SJSA1 (cell line): ENCODE data around the gene BPIFB6. TPM values are rescaled to one million over a fixed set of nuclear protein-coding genes. Genes with fewer than 3 reads are reported as not detected.

Source experiments
- DNase-seq, 2 experiments: peaks; one replicate each; pipeline ENCODE4 v3.0.0-alpha.2; 2015 to 2020; ENCODE audit warnings: low spot score in 2 of 2, low read depth in 1 of 2
- H3K27ac ChIP-seq: fragments of 250-450 bp; sonication (Bioruptor Pico); 2 replicates; pipeline ENCODE4 v1.5.1; 2020; ENCODE audit warnings: mild to moderate bottlenecking, moderate library complexity
- H3K27me3 ChIP-seq: fragments of 250-450 bp; sonication (Bioruptor Pico); replicated peaks from 2 replicates; pipeline ENCODE4 v1.5.1; 2020; ENCODE audit warnings: mild to moderate bottlenecking, moderate library complexity
- H3K36me3 ChIP-seq: fragments of 250-450 bp; sonication (Bioruptor Pico); 2 replicates; pipeline ENCODE4 v1.5.1; 2020; ENCODE audit warnings: mild to moderate bottlenecking
- H3K4me1 ChIP-seq: fragments of 250-450 bp; sonication (Bioruptor Pico); replicated peaks from 2 replicates; pipeline ENCODE4 v1.6.1; 2021; ENCODE audit warnings: mild to moderate bottlenecking
- H3K4me3 ChIP-seq: fragments of 250-450 bp; sonication (Bioruptor Pico); 2 replicates; pipeline ENCODE4 v1.5.1; 2020; ENCODE audit warnings: mild to moderate bottlenecking
- H3K9me3 ChIP-seq: fragments of 250-450 bp; sonication (Bioruptor Pico); replicated peaks from 2 replicates; pipeline ENCODE4 v1.5.1; 2020; ENCODE audit warnings: mild to moderate bottlenecking
- total RNA-seq: library from RNA; depleted of rRNA; stranded (reverse); fragments of >200 nt; shearing (Covaris generic); gene quantifications from 2 replicates; pipeline ENCODE4 v1.2.3, GENCODE V29; 2014

The BPIFB6 gene
- total RNA-seq, 1 experiment from 2014 or later = not detected

DNA sequence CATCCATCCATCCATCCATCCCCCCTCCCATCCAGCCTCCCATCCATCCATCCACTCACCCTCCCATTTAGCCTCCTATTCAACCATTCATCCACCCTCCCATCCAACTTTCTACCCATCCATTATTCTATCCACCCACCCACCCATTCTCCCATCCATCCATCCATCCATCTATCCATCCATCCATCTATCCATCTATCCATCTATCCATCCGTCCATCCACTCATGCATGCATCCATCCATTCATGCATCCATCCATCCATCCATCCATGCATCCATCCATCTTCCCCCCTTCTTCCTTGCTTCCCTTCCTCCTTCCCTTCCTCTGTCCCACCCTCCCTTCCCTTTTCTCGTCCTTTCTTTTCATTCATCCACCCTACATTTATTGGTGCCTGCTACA lies 43.2 kb downstream of the BPIFB6 start:
- H3K9me3 ChIP-seq = no peaks in the 10 kb centered on the region
- no peak for DNase-seq
- no peaks in the 10 kb centered on the region for H3K4me1 ChIP-seq
- no peaks in the 10 kb centered on the region for H3K27me3 ChIP-seq
- H3K4me3 ChIP-seq = no peak overlapping the region
- no peak overlapping the region for H3K27ac ChIP-seq
- H3K36me3 ChIP-seq = no peaks in the 10 kb centered on the region

DNA sequence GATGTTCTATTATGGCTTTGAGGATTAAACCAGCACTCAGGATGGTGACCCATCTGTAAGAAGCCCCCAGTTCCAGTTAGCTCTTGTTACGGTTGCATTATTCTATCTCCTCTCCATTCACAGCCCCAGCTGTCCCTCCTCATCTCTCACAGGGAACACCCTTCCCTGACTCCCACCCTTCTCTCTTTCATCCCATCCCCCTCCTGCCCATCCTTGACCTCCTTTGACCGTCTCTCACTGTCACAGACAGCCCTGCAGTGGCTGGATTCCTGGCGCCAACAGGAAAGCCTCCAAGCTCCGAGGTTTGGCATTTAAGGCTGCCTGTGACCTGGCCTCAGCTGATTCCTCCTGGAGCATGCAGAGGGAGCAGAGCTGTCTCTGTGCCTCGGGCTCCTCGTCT lies 43.8 kb downstream of the BPIFB6 start:
- Histone ChIP-seq H3K36me3 (no peaks in the 10 kb centered on the region), H3K4me1 (no peaks in the 10 kb centered on the region), H3K4me3 (no peak overlapping the region), H3K9me3 (no peaks in the 10 kb centered on the region), H3K27ac (no peak overlapping the region), H3K27me3 (no peaks in the 10 kb centered on the region)
- DNase-seq = no peak

DNA sequence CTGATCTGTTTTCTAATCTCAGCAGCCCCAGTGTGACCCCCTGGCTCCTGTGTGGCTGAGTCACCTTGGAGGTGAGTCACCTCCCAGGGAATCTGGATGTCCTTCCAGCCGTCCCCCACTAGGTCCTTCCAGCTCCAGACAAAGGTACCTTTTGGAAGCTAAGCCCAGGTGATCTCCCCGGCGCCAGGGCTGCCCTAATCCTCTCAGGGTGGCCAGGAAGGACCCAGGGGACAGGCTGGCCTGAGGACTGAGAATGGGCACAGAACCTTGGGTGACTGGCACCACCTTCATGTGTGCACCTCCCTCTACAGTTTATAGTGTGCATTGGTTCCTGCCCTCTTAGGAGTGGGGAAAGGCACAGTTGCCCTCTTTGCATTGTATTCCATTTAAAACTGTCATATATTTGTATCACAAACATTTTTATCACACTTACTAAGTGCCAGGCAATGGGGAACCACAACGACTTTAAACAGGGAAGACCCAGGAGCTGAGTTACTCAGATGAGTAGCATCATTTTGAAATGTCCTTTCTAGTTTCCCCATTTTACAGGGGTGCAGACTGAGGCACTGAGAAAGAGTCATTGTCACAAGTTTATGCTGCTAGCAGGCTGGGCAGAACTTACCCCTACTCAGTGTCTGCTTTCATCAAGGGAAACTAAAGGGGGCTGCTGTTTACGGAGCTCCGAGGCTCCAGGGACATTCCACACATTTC lies 45.4 kb downstream of the BPIFB6 start:
- Histone ChIP-seq H3K4me1 (no peaks in the 10 kb centered on the region), H3K27ac (no peak overlapping the region), H3K36me3 (no peaks in the 10 kb centered on the region), H3K4me3 (no peak overlapping the region), H3K27me3 (no peaks in the 10 kb centered on the region), H3K9me3 (no peaks in the 10 kb centered on the region)
- DNase-seq = no peak

DNA sequence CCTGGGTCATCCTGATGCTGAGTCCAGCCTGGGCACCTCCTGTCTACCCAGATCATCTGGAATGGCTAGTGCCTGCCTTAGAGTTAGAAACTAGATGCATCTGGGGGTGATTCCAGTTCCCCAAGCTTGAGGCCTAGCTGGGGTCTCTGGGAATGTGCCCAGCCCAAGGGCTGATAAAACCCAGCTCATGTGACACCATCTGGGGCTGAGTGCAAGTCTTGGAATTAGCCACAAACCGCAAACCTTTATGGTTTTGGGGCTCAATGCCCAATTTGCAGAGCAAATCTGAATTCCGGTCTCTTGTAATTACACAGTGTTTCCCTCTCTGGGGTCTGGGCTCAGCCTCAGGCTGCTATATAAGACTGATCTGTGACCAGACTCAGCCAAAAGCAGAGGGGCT lies 47.8 kb downstream of the BPIFB6 start, which contains the start of gene BPIFB4:
Gene BPIFB4 (plus strand): TSS at position 385 of the 400 bp plus-strand sequence. CDS start 1,884 bp downstream, outside the sequence.
- Histone ChIP-seq H3K4me1 (no peaks in the 10 kb centered on the region), H3K27me3 (no peaks in the 10 kb centered on the region), H3K4me3 (no peak within 1 kb of the TSS), H3K36me3 (no peaks in the 10 kb centered on the region), H3K27ac (no peak within 1 kb of the TSS), H3K9me3 (no peaks in the 10 kb centered on the region)
- no peak for DNase-seq

DNA sequence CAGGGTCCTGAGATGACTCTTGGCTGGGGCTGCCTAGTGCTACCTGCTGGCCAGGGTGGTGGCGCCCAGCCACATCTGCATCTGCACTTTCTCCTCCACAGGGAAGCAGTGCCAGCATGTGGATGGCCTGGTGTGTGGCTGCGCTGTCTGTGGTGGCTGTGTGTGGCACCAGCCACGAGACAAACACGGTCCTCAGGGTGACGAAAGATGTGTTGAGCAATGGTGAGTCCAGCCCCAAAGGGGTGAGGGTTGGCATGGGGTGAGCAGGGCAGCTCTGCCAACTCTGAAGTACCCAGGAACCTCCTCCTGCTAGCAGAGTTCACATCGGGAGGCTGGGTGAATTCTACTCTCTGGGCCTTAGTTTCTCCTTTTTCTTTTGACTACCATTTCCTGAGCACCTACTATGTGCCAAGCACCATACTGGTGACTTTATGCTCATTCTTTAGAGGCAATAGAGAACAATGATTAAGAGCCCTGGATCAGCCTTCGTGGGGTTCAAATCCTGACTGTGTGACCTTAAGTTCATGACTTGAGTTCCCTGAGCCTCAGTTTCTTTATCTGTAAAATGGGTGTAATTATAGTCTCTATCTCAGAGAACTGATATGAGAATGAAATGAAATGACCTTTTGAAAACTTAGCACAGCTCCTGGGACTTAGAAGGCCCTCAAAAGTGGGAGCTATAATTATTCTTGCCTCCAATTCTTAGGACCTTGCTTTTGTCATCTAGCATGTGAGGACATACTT lies 50.1 kb downstream of the BPIFB6 start:
- H3K4me3 ChIP-seq = no peak overlapping the region
- no peak overlapping the region for H3K27ac ChIP-seq
- no peak for DNase-seq
- no peaks in the 10 kb centered on the region for H3K27me3 ChIP-seq
- H3K4me1 ChIP-seq = no peaks in the 10 kb centered on the region
- H3K36me3 ChIP-seq = no peaks in the 10 kb centered on the region
- H3K9me3 ChIP-seq = no peaks in the 10 kb centered on the region

DNA sequence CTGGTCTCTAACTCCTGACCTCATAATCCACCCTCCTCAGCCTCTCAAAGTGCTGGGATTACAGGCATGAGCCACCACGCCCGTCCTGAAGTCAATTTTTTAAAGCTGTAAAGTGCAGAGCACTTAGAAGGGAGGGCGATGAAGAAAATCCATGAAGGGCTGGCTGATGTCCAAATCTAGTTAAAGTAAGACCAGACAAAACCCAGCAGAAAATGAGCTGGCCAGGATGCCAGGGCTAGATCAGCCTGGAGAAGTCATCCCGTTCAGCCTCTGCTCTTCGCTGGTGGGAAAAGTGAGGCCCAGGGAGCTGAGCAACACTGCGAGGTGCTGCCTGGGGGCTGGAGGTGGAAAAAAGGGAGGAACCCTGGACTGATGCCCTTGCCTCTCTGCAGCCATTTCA lies 51.1 kb downstream of the BPIFB6 start:
- Histone ChIP-seq H3K27me3 (no peaks in the 10 kb centered on the region), H3K36me3 (no peaks in the 10 kb centered on the region), H3K4me1 (no peaks in the 10 kb centered on the region), H3K9me3 (no peaks in the 10 kb centered on the region), H3K27ac (no peak overlapping the region), H3K4me3 (no peak overlapping the region)
- DNase-seq = no peak

DNA sequence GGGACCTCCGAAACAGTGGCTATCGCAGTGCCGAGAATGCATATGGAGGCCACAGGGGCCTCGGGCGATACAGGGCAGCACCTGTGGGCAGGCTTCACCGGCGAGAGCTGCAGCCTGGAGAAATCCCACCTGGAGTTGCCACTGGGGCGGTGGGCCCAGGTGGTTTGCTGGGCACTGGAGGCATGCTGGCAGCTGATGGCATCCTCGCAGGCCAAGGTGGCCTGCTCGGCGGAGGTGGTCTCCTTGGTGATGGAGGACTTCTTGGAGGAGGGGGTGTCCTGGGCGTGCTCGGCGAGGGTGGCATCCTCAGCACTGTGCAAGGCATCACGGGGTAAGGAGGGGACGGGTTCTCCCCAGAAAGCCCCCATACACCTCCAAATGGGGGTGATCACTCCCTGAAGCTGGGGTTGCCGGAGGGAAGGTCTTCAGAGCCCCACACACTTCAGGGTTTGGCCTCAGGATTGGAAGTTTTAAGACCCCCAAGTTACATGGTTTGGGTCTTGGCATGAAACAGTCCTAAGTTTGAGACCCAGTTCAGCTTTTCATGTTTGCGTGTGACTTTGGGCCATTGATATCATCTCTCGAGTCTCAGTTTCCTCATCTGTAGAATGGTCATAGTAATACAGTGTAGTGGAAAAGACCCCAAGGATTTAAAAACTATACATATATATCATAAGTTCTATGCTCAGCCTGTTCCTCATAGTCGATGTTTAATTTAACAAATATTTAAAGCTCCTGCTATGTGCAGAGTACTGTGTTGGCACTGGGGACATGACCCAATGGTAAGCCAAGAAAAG lies 52.3 kb downstream of the BPIFB6 start:
- no peaks in the 10 kb centered on the region for H3K36me3 ChIP-seq
- peaks cover 2% of the 10 kb centered on the region for H3K4me1 ChIP-seq
- no peaks in the 10 kb centered on the region for H3K27me3 ChIP-seq
- no peak for DNase-seq
- no peaks in the 10 kb centered on the region for H3K9me3 ChIP-seq
- no peak overlapping the region for H3K27ac ChIP-seq
- no peak overlapping the region for H3K4me3 ChIP-seq

DNA sequence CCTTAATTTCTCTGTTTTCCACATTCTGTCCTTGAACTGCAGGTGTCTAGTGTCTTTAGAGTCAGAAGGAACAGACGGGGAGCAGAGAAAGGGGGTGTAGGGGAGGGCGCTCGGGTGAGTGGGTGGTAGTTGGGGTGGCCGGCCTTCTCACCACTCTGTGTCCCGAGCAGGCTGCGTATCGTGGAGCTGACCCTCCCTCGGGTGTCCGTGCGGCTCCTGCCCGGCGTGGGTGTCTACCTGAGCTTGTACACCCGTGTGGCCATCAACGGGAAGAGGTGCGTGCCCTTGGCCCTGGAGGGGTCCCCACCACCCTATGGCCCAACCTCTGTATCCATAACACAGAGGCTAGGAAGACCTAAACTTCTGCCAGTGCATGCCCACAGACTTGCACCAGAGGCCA lies 53.3 kb downstream of the BPIFB6 start:
- no peak for DNase-seq
- no peaks in the 10 kb centered on the region for H3K27me3 ChIP-seq

DNA sequence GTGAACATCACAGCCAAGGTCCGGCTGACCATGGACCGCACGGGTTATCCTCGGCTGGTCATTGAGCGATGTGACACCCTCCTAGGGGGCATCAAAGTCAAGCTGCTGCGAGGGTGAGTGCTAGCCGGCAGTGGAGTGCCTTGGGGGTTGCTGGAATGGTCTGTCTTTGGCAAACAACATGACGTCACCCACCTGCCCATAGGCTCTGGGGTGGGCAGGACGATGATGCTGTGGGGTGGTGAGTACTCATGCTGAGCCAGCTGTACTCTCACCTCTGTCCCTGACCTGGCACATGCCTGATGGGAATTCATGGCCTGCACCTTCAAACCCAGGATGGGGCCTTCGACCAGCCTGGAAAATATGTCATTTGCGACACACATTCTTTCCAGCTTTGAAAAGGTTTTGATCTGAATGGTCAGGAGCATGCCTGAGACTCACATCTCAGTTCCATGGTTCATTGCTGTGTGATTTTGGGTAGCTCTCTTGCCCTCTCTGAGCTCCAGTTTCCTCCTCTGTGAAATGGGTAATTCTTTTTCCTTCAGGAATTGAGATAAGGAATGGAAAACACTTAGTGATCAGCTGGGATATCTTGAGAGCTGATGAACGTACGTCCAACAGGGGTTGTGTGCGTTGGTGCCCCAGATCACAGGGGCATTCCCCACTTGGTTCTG lies 54.7 kb downstream of the BPIFB6 start:
- H3K9me3 ChIP-seq = no peaks in the 10 kb centered on the region
- no peak overlapping the region for H3K4me3 ChIP-seq
- H3K36me3 ChIP-seq = no peaks in the 10 kb centered on the region
- DNase-seq = no peak
- H3K27ac ChIP-seq = no peak overlapping the region
- H3K27me3 ChIP-seq = no peaks in the 10 kb centered on the region
- peaks cover 6% of the 10 kb centered on the region for H3K4me1 ChIP-seq

More for the DNA sequence above, 53.3 kb downstream of the BPIFB6 start:
- Histone ChIP-seq H3K9me3 (no peaks in the 10 kb centered on the region), H3K27ac (no peak overlapping the region), H3K36me3 (no peaks in the 10 kb centered on the region), H3K4me3 (no peak overlapping the region), H3K4me1 (peaks cover 6% of the 10 kb centered on the region)

DNA sequence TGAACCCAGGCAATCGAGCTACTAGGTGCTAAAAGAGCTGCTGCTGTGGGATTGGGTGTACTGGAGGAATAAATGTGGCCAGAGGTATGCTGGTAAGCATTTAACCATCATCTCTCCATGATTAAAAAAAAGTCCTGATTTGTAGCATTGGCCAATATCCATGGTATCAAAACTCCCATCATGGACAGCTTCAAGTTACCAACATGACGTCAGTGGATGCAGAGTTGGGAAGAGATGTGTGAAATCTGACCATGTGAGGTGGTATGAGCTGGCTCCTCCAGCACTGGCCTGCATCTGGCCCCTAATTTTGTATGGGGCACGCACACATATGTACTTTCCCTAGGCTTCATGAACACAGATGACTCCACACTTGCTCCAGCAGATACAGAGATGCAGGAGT lies 59.7 kb downstream of the BPIFB6 start:
- H3K27me3 ChIP-seq = no peaks in the 10 kb centered on the region
- H3K36me3 ChIP-seq = no peaks in the 10 kb centered on the region
- peaks cover 6% of the 10 kb centered on the region for H3K4me1 ChIP-seq
- no peak for DNase-seq
- H3K4me3 ChIP-seq = no peak overlapping the region
- no peak overlapping the region for H3K27ac ChIP-seq
- H3K9me3 ChIP-seq = no peaks in the 10 kb centered on the region

DNA sequence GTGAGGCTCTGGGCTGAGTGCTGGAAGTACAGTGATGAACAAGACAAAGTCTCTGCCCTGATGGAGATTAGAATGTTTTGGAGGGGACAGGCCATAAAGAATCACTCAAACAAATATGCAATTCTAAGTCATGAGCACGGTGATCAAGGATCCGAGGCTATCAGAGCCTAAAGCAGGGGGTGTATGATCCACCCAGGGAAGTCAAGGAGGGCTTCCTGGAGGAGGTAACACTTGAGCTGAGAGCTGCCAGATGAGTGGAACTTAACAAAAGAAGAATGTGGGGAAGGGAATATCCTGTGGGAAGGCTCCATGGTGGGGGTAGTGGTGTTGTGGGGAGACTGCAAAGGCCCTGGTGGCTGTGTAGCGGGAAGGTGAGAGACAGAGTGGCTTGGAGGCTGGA lies 60.2 kb downstream of the BPIFB6 start:
- Histone ChIP-seq H3K27me3 (no peaks in the 10 kb centered on the region), H3K9me3 (no peaks in the 10 kb centered on the region), H3K27ac (no peak overlapping the region), H3K4me1 (peaks cover 6% of the 10 kb centered on the region), H3K36me3 (no peaks in the 10 kb centered on the region), H3K4me3 (no peak overlapping the region)
- DNase-seq = no peak

DNA sequence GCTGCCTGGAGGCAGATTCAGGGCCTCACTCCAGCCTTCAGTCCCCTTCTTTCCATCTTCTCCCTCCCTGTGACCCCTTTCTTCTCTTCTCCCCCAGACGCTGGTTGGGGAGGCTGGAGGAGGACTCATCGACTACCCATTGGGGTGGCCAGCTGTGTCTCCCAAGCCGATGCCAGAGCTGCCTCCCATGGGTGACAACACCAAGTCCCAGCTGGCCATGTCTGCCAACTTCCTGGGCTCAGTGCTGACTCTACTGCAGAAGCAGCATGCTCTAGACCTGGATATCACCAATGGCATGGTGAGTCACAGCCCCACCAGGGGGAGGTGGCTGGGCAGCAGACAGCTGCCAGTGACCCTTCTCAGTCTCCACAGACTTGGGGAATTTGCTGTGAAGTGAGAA lies 60.9 kb downstream of the BPIFB6 start:
- Histone ChIP-seq H3K36me3 (no peaks in the 10 kb centered on the region), H3K4me3 (no peak overlapping the region), H3K4me1 (peaks cover 6% of the 10 kb centered on the region), H3K9me3 (no peaks in the 10 kb centered on the region), H3K27me3 (no peaks in the 10 kb centered on the region), H3K27ac (no peak overlapping the region)
- DNase-seq = no peak

DNA sequence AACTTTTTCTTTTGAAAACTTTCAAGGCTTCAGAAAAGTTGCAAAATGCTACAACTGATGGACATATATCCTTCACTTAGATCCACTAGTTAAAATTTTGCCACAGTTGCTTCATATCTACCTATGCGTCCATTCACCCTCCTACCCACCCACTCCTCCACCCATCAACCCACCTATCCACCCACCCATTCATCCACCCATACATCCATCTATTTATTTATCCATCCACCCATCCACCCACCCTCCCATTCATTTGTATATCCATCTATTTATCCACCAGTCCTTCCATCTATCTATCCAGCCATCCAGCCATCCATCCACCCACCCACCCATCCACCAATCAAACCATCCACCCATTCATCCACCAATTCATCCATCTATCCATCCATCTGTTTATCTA lies 61.6 kb downstream of the BPIFB6 start:
- no peaks in the 10 kb centered on the region for H3K27me3 ChIP-seq
- no peaks in the 10 kb centered on the region for H3K36me3 ChIP-seq
- no peak for DNase-seq
- no peak overlapping the region for H3K4me3 ChIP-seq
- H3K9me3 ChIP-seq = no peaks in the 10 kb centered on the region
- peaks cover 6% of the 10 kb centered on the region for H3K4me1 ChIP-seq
- H3K27ac ChIP-seq = no peak overlapping the region
